GM21528 (cell line): Measurements from ENCODE around the gene CTDSP1.

ENCODE experiments used
- ATAC-seq: cut with Tn5 transposase; IDR thresholded peaks from one replicate; pipeline ENCODE4 v1.9.1; 2021; ENCODE audit warnings: mild to moderate bottlenecking, moderate library complexity; ENCODE audit not compliant: unreplicated experiment, low FRiP score

The CTDSP1 gene, protein sequence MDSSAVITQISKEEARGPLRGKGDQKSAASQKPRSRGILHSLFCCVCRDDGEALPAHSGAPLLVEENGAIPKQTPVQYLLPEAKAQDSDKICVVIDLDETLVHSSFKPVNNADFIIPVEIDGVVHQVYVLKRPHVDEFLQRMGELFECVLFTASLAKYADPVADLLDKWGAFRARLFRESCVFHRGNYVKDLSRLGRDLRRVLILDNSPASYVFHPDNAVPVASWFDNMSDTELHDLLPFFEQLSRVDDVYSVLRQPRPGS

DNA sequence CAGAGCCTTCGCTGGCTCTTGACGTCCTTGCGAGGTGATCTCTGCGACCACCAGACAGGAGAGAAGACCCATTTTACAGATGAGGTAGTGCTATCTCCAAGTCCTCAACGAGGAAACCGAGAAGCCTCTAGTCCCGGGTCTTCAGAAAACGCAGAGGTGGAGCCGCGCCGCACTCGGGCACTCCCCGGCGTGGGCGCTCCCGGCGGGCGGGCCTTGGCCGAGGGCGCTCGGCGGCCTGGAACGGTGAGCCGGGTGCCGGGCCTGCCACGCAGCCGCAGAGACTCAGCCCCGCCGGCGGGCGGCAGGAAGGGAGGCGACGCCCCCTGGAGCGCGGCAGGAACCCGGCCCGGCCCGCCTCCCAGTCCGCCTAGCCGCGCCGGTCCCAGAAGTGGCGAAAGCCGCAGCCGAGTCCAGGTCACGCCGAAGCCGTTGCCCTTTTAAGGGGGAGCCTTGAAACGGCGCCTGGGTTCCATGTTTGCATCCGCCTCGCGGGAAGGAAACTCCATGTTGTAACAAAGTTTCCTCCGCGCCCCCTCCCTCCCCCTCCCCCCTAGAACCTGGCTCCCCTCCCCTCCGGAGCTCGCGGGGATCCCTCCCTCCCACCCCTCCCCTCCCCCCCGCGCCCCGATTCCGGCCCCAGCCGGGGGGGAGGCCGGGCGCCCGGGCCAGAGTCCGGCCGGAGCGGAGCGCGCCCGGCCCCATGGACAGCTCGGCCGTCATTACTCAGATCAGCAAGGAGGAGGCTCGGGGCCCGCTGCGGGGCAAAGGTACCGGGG lies at the start of gene CTDSP1:
Gene CTDSP1, plus strand, starts transcription at position 478 of the 776 bp plus-strand sequence. Its CDS starts 223 bp downstream, at position 701.
- peak; percentile 33 for ATAC-seq

DNA sequence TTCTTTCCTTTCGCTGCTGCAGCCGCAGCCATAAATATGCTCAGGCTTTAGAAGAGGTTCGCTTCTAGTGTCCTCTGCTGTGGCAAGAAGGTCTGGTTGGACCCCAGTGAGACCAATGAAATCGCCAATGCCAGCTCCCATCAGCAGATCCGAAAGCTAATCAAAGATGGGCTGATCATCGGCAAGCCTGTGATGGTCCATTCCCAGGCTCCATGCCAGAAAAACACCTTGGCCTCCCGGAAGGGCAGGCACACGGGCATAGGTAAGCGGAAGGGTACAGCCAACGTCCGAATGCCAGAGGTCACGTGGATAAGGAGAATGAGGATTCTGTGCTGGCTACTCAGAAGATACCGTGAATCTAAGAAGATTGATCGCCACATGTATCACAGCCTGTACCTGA lies 45.6 kb upstream of the CTDSP1 start:
- no peak for ATAC-seq

DNA sequence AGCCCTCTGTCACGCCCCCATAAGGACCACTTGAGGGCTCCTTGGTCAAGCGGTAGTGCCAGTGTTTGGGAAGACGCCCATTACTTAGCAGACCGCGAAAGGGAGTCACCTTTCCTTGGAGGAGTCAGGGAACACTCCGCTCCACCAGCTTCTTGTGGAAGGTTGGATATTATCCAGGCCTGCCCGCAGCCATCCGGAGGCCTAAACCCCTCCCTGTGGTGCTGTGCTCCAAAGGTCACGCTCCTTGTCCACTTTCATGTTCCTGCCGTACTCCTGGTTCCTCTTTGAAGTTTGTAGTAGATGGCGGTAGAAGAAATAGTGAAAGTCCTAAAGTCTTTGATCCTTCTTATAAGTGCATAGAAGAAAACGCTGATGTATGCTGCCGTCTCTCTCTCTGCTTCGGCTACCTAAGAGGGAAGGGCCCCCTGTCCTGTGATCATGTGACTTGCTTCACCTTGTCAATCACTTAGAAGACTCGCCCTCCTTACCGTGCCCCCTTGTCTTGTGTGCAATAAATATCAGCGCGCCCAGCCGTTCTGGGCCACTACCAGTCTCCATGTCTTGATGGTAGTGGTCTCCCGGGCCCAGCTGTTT lies 44.7 kb upstream of the CTDSP1 start:
- no peak for ATAC-seq

DNA sequence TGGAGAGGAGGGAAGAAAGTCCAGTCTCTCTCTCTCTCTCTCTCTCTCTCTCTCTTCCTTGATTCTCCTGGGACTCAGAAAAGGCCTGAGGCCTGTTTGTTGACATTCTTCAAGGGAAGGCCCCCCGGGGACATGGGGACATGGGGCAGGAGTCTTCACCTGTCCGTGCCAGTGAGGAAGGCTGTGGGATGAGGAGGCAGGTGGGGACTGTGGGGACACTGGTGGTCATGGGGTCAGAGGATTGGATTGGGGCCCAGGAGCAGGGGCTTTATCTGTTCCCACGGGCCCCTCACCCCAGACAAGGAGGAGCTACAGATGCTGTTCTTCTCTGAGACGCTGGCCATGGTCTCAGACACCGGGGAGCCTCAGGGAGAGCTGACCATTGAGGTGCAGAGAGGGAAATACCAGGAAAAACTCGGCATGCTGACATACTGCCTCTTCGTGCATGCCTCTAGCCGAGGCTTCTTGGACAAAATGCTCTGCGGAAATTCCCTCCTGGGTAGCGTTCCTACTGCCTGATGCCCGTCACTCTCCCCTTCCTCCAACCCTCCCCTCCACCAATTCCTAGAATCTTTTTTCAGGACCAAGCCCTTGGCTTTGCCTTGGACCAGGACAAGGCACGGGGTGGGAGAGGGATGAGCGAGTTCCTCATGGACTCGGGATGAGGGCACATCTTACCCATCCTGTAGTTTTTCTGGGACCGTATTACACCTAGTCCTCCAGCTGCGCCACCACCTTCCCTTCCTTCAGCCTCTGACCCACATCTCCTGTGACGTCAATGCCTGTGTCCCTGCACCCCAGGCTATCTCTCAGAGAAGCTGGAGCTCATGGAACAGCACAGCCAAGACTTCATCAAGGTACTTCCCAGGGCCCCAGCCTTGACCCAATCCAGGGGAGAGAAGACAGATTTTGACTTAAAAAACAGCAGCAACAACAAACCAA lies 42.2 kb upstream of the CTDSP1 start:
- no peak for ATAC-seq

DNA sequence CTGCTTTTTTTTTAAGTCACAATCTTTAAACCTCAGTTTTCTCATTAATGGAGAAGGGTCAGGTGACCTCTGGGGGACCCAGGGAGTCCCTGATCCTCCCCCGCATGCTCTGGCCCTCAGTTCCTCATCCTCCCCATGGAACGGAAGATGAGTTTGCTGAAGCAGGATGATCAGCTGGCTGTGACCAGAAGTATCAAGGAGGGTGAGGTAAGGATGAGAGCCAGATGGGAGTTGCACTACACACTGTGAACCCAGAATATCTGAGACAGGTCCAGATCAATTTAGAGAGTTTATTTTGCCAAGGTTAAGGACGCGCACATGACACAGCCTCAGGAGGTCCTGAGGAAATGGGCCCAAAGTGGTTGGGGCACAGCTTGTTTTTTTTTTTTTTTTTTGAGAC lies 39.2 kb upstream of the CTDSP1 start:
- ATAC-seq, result no peak

DNA sequence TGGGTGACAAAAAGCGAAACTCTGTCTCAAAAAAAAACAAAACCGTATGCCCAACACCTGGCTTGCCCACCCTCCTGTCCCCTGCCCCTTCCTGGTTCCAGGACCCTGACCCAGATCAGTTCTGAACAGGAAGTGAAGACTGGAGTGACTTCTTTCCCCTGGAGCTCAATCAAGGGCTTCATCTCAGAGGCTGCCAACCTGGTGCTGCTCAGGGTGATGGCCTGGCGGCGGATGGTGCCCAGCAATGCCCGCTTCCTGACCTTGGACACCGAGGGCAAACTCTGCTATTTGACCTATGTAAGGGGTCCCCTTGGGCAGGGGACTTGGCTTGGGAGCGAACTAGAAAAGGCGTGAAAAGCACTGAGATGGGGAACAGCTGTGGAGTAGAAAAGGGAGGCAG lies 37.1 kb upstream of the CTDSP1 start:
- no peak for ATAC-seq

DNA sequence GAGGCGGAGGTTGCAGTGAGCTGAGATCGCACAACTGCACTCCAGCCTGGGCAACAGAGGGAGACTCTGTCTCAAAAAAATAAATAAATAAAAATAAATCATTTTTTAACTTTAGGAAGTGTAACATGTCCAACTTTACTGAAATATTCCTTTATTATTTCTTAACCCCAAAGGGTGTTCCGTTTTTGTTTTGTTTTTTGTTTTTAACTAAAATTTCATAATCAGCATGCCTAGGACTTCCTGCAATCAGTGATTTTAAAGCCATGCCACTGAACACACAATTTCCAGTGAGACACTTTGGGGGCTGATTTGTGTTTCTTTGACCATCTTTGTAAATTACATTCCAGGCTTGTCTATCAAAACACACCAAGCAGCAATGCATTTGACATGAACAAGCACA lies 35.9 kb upstream of the CTDSP1 start:
- ATAC-seq, result no peak

DNA sequence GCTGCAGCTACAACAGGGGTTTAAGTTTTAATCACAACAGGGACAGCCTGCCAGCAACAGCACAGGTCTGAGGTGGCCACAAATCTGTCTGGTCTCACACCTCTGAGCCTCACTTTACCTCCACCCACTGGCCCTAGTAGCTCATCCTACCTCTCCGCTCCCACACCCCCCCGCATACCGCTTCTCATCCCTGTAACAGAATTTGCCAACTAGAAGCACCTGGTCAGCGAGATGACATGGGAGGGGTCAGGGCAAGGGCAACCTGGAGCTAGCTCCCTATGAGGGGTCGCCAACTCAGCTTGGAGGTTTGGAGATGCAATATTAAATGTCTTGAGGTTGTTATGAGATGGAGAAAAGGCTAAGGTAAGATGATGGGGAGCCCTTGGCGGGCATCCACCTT lies 35.5 kb upstream of the CTDSP1 start:
- no peak for ATAC-seq

DNA sequence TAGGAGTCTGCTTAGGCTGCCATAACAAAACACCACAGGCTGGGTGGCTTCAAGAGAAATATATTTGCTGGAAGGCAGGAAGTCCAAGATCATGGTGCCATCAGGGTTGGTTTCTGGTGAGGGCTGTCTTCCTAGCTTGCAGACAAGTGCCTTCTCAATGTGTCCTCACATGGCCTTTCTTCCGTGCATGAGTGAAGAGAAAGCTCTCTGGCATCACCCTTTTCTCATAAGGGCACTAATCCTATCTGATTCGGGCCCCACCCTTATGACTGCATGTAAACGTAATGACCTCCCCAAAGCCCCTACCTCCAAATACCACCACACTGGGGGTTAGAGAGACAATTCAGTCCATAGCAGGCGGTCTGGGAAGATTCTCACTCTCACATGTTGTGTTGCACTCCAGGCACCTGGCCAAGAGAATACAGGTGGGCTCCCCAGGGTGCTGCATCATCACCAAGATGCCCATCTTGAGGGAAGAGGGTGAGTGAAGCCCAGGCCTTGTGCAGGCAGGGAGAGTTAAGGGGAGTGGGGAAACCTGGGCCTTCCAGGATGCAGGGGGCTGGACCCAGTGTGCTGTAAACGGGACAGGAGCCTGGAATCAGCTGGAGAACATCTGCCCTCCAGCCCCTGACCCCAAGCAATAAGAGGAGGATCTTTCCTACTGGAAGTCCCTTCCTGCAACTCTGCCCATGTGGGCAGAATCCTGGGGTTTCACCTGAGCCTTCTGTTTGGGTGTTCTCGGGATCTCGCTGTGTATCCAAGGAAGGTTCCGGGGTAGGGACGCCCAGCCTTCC lies 32.9 kb upstream of the CTDSP1 start:
- no peak for ATAC-seq

DNA sequence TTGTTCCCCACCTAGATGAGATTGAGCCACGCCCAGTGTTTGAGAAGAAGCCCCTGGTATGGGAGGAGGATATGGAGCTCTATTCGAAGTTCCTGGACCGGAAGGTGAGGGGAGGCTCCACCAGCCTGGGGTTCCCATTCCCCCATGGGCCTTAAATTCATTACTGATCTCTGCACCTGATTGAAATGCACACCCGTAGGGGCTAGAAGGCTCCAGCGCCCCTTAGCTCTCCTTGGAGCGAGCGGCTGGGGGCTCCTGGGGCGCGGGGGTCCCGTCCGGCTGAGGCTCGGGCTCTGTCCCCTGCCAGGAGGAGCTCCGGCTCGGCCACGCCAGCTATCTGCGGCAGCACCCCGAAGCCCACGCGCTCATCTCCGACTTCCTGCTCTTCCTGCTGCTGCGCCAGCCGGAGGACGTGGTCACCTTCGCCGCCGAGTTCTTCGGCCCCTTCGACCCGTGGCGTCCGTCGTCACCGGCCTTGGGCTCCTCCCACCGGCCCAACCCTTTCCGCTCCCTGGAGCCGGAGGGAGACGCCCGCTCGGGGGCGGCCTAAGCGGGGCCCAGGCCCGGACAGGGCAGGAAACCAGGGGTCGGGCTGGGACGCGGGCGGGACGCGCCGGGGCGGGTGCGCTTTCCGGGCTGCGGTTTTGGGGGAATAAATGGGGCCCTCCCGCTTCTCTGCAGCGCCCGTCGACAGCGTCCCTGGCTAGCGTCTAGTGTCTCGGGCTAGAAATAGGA lies 32.1 kb upstream of the CTDSP1 start:
- peak; percentile 89 for ATAC-seq

DNA sequence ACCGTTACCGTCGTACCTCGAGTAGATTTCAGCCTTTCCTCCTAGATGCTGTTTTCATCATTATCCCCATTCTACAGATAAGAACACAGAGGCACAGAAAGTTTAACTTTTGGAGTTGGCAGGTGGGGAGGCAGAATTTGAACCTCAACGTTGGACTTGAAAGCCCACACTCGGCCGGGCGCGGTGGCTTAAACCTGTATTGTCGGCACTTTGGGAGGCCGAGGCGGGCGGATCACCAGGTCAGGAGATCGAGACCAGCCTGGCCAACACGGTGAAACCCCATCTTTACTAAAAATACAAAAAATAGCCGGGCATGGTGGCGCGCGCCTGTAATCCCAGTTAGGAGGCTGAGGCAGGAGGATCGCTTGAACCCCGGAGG lies 31.5 kb upstream of the CTDSP1 start:
- ATAC-seq, result no peak

DNA sequence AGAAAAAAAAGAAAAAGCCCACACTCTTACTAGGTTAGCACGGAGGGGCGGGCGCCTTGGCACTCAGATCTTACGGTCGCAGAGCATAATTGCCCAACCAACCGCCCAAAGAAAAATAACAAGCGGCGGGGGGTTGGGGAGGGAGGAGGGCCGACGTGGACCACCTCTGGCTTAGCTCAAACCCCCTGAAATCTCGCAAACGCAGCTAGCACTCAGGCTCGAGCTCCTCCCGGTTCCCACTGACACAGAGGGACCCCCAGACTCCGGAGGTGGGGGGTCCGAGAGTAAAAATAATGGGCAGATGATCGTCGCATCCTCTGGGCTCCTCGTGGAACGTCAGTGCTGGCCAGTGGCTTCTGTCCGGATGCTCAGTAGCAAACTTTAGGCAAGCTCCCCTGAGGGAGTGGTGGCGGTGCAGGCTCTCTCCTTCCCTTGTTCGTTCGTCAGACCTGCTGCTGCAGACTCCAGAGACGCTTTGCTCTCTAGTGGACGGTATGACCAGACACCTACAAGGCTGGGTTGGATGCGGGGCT lies 31.0 kb upstream of the CTDSP1 start:
- no peak for ATAC-seq

DNA sequence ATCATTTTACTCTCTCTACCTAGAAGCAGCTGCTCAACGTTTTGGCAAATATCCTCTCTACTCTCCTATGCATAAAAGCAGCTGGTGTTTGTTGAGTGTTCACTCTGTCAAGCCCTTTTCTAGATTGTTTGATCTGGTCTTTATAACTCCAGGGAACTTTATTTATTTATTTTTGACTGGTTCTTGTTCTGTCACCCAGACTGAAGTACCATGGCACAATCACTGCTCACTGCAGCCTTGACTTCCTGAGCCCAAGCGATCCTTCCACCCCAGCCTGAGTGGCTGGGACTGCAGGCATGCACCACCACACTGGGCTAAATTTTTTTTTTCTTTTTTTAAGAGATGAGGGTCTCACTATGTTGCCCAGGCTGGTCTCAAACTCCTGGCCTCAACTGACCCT lies 30.3 kb upstream of the CTDSP1 start:
- ATAC-seq, result no peak

DNA sequence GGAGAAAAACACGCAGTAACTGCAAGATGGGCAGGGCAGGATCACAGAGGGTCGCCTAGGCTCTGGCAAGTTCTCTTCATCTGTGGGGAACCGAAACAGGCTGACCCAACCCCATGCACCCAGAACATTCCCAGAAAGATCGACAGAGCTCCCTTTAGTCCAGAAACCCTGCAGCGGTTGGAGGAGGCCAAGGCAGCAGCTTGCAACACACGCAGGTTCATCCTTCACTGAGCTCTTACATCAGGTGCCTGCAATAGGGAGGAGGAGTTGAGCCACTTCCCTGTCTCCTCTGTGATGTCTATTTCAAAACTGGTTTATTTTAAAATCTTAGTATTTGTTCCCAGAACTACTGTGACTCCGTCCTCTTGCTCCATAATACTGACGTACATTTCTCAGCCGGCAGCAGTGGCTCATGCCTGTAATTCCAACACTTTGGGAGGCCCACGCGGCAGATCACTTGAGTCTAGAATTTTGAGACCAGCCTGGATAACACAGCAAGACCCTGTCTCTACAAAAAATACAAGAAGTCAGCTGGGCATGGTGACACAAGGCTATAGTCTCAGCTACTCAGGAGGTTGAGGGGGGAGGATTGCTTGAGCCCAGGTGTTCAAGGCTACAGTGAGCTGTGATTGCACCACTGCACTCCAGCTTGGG lies 29.1 kb upstream of the CTDSP1 start:
- no peak for ATAC-seq

DNA sequence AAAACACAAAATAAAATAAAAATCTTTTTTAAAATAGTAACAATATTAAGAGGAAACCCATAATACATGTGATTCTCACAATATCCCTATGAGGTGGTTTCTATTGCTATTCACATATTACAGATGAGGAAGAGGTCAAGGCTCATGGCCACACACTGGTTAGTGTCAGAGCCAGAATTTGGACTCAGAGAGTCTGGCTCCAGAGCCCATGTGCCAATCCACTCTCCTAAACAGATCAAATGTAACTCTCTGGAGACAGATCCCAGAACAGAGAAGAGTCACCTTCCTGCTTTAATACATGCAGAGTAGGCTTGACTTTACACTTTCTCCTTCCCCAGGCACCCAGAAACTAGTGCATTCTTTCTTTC lies 27.7 kb upstream of the CTDSP1 start:
- ATAC-seq, result no peak

DNA sequence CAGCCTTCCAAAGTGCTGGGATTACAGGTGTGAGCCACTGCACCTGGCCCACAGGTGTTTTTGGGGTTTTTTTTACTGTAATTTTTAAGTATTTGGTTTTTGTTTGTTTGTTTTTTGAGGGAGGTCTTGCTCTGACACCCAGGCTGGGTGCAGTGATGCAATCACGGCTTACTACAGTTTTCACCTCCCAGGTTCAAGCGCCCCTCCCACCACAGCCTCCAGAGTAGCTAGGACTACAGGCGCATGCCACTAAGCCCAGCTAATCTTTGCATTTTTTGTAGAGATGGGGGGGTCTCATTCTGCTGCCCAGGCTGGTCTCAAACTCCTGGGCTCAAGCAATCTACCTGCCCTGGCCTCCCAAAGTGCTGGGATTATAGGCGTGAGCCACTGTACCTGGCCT lies 24.9 kb upstream of the CTDSP1 start:
- no peak for ATAC-seq

DNA sequence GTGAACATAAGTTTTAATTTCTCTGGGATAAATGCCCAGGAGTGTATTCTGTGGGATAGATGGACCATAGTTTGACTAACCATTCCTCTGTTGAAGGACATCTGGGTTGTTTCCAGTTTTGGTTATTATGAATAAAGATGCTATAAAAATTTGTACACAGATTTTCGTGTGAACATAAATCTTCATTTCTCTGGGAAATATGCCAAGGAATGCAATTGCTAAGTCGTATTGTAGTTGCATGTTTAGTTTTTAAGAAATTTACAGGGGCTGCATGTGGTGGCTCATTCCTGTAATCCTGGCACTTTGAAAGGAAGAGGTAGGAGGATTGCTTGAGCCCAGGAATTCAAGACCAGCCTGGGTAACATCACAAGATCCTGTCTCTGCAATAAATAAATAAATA lies 24.5 kb upstream of the CTDSP1 start:
- no peak for ATAC-seq

DNA sequence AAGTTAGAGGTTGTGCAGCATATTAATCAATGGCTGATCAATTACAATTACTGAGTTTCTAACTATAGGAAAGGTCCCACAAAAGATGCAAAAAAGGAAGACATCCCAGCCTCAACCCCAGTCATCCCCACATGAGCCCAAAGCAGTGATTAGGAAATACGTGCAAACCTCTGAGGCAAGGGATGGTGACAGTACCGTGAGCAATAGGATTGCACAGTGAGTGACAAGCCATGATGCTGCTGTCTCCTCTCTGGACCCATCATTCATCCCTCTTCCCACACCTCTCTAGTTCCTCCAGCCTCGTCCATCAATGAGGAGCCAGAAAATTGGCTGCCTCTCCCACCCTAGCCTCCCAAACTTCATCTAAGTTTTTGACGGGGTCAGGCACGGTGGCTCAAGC lies 21.6 kb upstream of the CTDSP1 start:
- ATAC-seq, result no peak

DNA sequence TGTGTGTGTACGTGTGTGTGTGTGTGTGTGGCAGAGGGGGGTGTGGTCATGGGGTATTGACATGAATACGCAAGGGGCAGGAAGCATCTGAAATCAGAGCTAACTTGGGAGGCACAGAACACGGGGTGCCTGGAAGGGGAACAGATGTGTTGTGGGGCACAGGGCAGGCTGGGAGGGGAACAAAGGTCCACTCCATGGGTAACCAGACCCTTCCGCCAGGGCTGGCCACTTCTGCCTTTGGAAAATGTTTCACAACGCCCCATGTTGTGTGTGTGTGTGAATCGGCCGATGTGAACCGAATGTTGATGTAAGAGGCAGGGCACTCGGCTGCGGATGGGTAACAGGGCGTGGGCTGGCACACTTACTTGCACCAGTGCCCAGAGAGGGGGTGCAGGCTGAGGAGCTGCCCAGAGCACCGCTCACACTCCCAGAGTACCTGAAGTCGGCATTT lies 17.7 kb upstream of the CTDSP1 start, which contains the start of gene SLC11A1:
Gene SLC11A1, plus strand, starts transcription at position 358 of the 451 bp plus-strand sequence. CDS start 96 bp downstream, outside the sequence.
- no peak for ATAC-seq
